Dermis microvascular lymphatic vessel endothelial cell (primary cell): ENCODE data around the gene AATK. TPM values are rescaled to one million over a fixed set of nuclear protein-coding genes. Genes with fewer than 3 reads are reported as not detected.

ENCODE experiments used
- DNase-seq, 2 donors: peaks; one replicate each; pipeline versions ENCODE4 v3.0.0 to v3.0.0-alpha.2; 2010; ENCODE audit warnings: low read depth in 2 of 2
- total RNA-seq: library from RNA; depleted of rRNA; stranded (reverse); fragments of >200 nt; gene quantifications from 2 replicates; pipeline ENCODE4 v1.2.1, GENCODE V29; 2014

Gene AATK
- total RNA-seq, 1 donor from 2014 or later: 1.5 TPM

- DNase-seq: no peak
These were observed 51.5 kb downstream of the AATK start for GRCh38 chr17:81114351-81115093.

GRCh38 chr17:81113158-81113724 lies 52.8 kb downstream of the AATK start:
- DNase-seq: no peak

DNA sequence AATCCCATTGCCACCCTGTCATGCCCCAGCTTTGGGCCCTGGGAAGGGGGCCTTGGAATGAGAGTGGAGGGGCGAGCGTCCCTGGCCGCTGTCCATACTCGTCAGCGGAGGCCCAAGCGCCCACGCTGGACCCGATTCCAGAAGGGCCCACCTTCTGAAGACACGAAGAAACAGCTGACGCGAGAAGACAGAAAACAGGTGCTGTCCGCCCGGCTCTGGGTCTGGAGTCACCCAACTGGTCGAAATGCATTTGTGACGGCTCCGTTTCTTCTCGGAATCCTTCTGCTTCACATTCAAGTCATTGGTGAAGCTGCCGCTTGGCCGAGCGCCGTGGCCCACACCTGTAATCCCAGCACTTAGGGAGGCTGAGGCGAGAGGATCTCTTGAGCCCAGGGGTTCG lies 53.6 kb downstream of the AATK start:
- no peak for DNase-seq

DNA sequence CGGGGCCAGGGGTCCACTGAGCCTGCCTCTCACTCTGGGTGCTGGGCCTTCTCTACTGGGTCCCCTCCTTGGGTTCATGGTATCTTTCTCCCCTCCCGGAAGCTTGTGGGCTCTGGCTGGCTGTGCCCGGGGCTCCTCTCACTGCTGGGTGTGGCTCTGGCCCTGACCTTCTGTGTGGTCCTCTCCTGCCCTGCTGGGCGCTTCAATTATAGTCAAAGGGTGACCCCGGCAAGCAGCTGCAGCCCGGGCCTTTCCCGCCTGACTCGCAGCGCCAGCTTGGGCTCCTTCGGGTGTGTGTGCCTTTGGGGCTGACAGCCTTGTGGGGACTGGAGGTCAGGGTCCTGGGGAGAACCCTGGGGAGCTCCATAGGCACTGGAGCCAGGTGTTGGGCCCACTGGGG lies 55.0 kb downstream of the AATK start:
- DNase-seq: no peak

DNA sequence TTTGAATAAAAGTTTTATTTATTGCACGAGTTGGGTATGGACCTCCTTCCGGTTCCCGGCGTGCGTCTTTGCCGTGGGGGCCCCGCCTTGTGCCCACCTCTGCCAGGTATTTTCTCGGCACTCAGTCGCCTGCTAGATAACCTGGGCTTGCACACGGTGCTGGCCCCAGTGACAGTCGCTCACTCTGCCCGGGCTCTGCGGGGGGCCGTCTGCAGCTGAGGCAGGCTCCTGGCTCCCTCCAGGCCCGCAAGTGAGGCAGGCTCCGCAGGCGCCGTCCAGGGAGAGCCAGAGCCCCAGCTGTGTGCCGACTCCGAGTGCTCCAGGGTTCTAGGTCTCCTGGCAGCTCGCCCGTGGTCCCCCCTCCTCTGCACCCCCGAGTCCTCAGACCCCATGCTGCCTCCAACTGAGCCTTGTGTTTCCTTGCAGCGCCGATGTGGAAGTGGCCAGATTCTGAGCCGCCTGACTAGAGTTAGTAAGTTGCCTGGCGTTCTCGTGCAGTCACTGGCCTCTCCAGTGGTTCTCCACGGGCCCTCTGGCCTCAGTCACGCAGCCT lies 55.5 kb downstream of the AATK start:
- DNase-seq: no peak

DNA sequence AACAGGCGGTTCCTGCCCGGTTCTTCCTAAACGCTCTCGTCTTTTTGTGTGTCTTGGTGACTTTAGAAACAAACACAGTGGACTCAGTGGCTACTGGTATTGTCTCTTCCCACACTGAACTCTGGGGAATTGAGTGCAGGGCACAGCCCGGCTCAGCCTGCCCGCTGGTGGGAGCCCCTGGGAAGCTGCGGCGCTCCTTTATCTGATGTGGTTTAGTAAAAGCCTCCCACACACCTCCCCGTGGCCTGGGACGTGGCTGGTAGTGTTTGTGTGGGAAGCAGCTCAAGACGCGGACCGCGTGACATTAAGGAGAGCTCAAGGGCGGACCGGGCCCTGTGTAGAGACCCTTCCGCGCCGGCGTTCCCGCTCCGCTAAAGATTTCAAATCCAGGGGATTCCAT lies 56.1 kb downstream of the AATK start:
- DNase-seq: no peak

DNA sequence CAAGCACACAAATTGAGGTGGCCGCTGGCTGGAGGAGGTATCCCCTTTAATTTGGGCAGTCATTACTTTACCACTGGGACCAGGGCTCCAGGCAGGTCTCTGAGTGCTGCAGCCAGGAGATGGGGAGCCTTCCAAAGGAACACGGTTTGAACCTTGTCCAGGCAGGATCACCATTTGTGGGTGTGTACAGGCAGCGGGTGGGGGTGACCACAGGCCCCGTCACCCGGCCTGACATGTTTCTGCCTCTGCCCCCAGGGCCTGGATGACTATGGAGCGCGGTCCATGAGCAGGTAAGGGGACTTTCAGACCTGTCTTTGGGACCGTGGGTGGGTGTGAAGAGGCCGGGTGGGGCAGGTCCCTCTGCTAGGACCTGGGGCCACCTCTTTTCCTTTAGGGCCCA lies 57.8 kb downstream of the AATK start:
- no peak for DNase-seq

DNA sequence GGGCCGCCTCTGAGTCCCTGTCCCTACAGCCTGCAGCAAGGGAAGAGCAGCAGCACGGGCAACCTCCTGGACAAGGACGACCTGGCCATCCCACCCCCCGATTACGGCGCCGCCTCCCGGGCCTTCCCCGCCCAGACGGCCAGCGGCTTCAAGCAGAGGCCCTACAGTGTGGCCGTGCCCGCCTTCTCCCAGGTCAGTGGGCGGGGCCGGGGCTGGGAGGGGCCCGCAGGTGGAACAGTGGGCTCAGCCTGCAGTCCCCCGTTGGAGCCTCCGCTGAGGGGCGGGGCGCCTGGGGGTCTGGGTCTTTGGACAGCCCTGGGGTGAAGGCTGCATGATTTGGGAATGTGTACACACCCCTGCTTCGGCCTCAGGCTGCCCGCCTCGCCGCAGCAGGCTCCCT lies 59.3 kb downstream of the AATK start:
- no peak for DNase-seq

DNA sequence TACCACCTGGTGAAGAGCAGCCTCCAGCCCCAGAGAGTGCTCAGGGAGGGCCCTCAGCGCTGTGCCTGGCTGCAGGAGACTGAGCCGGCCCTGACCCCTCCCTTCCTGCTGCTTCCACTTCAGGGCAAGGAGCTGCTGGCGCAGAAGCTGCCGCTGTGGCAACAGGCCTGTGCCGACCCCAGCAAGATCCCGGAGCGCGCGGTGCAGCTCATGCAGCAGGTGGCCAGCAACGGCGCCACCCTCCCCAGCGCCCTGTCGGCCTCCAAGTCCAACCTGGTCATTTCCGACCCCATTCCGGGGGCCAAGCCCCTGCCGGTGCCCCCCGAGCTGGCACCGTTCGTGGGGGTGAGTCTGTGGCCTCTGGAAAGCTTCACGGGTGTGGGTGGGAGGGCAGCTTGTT lies 62.6 kb downstream of the AATK start:
- DNase-seq: no peak

- DNase-seq: no peak
These were observed 63.2 kb downstream of the AATK start for GRCh38 chr17:81102869-81103268.

DNA sequence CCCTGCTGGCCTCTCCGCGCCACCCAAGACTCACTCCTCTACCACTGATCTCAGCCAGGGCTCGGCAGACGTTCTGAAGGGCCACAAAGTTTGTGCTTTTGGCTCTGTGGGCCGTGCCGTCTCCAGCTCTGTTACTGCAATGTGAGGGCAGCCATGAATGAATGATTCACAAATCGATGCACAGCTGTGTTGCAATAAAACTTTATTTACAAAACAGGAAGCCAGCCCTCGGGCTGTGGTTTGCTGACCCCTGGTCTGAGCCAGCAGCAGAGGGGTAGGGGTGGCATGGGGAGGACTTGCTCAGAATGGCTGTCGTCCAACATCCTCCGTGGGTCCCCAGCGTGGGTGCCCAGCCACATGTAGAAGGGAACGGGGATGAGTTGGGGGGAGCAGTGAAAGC lies 63.7 kb downstream of the AATK start:
- DNase-seq: no peak

DNA sequence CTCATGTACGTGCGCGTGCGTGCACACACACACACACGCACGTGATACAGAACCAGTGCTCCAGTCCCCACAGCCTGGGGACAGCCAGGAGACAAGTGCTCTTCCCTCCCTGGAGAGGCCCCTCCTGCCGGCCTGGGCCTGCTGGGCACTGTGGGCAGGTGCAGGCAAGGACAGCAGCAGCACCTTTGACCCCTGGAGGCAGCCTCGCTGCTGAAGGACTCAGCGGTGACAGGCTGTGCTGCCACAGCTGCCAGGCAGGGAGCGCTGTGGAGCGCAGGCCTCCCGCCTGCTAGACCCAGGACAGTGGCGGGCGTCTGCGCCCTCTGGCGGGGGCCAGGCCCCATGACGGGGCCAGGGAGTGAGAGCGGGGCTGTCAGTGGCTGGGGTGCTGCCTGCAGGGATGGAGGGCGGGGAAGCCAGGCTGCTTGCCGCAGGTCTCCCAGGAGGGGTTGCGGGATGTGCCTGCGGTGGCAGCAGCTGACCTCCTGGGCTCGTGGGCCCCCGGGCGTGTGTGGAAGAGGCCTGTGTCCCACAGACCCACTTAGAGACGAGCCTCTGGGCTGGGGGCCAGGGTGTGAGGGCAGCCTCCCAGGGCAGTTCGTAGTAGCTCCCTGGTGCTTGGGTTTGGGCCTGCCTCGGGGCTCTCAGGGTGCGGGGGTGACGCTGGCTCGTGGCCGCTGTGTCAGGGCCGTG lies 64.3 kb downstream of the AATK start:
- DNase-seq: peak; percentile 56 to 83

DNA sequence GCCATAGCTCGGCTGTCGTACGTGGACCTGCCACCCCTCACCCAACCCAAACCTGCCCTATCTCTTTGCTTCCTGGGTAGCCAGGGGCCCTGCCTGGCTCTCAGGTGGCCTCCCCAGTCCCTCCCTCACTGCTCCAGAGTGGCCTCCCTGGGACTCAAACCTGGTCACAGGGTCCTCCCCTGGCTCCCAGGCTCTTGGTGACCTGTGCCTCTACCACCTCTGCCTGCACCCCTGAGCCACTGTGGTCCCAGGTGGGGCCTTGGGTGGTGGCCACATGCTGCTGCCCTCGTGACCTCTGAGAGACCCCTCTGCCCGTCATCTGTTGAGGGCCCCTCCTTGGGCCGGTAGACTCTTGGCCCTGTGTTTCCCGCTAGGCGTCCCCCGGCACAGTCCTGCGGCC lies 65.4 kb downstream of the AATK start:
- DNase-seq: no peak

DNA sequence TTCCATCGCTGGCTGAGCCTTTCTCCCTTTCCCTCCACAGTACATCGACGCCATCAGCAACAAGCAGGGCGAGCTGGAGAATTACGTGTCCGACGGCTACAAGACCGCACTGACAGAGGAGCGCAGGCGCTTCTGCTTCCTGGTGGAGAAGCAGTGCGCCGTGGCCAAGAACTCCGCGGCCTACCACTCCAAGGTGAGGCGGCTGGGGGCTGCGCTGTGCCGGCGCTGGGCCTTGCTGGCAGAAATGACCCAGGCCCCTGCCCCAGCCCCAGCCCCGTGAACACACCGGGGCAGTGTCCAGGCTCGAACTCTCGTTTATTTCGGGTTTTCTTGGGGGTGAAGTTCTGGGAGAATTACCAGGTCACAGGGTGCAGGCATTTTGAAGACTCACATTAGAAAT lies 66.1 kb downstream of the AATK start:
- no peak for DNase-seq

DNA sequence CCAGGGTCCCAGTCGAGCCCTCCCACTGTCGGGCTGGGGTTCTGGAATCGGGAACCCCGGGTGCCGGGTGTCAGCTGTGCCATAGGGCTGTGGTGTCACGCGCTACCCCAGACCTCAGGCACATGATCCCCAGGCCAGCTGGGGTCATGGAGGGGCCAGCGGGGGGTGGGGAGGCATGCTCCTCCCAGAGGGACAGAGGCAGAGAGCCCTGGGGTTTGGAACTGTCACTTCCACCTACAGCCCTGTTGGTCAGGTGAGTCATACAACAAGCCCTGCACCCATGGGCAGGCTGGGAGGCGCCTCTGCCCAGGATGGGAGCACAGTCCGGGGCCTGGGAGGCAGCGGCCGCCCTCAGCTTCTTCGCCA lies 68.1 kb downstream of the AATK start:
- DNase-seq: no peak

DNA sequence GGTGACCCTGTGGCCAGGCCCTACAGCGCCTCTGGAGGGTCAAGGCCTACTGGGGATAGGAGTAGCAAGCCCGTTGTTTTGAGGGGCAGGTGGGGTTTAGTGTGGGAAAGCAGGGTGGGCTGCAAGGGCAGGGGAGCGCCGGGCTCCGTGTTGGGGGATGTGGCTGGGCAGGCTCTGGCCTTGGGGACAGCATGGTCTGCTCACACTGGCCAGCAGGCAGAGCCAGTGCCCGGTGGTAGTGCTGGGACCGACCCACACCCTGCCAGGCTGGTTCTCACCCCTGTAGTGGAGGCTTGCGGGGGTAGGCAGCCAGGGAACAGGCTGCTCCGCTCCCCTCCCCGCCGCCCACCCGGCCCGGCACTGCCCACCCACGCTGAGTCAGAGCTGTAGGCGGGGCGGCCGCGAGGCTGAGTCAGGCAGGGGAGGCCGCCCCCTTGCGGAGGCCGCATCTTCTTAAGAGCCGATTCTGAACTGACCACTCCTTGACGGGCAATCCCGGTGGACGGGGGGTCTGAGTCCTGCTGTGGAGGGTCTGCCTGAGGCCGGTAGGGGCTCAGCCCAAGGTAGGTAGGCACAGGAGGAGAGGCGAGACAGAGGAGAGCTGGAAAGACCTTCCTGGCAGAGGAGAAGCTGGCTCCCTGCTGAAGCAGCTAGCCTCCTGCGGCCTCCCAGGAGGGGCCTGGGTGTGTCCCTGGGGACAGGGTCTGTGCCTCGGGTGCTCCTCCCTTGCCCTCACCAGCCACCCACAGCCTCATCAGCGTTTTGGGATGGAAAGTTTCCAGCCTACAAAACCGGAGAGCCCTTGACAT lies 68.7 kb downstream of the AATK start:
- DNase-seq: peak in 1 of 2 donors; percentile 86

DNA sequence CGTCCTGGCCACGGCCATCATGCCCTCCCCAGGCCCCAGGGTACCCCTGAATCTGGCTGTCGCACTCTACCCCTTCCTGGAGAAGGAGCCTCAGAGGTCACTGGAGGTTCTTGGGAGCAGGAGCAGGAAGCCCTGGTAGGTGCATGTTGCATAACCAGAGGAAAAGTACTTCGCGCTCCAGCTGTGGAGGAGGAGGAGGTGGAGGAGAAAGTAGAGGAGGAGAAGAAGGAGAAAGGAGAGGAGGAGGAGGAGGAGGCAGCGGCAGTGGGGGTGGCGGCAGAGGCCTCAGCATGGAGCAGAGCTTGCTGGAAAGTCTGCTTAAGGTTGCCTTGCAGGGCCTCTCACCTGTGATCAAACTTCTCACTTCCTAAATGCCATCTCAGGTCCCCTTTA lies 69.3 kb downstream of the AATK start:
- DNase-seq: no peak

DNA sequence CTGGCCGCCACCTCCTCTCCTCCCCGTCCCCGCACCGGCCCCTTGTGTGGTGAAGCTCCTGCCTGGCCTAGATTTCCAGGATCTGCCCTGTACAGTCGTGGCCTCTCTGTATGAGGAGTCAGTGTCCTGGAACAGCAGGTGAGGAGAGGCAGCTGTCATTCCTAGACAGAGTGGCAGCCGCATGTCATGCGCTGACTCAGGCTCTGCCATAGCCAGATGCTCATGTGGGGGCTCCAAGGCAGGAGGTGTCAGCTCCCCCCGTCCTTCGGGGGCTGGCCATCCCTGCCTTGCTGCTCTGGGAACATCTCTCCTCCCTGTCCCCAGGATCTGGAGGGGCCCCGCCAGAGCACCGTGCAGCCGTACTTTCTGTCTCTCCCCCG lies 70.6 kb downstream of the AATK start:
- no peak for DNase-seq

DNA sequence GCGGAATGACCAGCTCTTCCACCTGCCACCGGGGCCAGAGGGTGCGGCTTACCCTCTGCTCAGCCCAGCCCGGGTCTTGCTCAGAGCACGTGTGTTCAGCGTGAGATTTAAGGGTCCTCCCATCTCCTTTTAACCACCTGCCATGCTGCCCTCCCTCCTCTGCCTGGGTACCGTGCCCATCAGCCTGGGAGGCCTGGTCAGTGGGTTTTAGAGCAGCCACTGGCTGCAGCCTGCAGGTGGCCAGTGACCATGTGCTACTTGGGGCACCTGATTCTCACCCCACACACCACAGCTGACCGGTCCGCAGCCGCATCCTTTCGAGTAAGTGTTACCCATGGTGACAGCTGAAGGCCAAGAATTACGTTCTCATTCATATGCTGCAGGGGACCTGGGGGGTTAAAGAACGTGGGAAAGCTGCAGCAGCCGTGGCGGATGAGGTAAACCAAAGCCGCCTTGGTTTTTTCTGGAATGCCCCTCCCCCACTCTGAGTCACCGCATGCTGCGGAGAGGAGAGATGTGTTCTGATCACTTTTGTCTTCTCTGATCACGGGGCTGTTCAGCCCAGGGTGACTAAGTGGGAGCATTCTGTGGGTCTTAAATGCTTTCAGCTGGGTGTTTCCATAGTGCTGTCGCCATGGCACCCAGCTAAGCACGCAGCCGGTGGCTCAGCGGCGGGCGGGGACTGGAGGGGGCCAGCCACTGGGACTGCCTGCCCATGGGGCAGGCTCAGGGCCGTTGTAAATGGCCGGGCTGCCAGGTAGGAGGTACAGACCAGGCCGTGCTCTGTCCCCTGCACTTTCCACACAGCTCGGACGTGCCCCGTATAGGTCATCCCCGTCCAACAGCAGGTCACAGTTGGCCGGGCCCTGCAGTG lies 71.3 kb downstream of the AATK start:
- DNase-seq: peak in 1 of 2 donors; percentile 95

DNA sequence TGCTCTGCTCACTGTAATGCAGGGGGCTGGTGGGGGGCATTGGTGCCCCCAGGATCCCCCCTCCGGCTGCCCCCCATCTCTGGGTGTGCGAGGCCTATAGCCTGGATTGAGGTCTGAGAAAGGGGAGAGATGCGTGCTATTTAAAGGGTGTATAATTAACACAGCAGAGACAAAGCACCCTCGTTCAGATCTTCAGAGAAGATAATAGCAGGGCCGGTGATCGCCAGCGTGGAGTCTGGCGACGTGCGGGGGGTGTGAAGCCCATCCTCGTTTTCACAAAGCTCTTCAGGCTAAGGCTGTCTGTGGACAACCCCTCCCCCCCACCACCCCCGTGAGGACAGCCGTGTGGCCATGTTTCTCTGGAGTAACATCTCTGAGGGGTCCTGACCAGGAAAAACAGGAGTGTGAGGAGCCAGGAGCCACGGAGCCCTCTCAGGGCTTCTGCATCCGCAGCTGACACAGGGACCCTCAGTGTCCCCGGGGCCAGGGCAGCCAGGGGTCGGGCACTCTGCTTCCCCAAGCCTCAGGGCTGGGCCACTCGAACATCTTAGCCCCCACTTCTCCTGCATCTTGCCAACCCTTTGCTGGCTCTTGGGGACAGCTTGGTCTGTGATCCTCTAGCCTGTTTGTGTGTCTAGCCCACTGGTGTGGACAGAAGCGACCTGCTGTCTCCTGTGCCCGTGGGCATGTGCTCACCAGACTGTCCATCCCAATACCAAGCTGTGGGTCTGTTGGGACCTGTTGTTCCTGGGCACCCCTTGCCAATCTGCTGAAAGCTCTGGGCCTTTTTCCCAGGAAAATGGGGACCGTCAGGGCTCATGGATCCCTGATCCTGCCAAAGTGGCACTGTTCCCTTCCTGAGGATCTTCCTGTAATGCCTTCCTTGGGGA lies 72.2 kb downstream of the AATK start:
- DNase-seq: no peak
